ENCODE data around the gene KCNN3. TPM values are rescaled to one million over a fixed set of nuclear protein-coding genes. Genes with fewer than 3 reads are reported as not detected.

KCNN3 gene
- total and polyA plus RNA-seq, 7 donors = 0.23 to 27.7 (median 9.4) TPM

- Histone ChIP-seq H3K27ac (peak overlapping the region in 2 of 4 donors; percentile 8 to 42), H3K9me3 (no peaks in the 10 kb centered on the region), H3K4me3 (peak overlapping the region in 1 of 4 donors; percentile 5), H3K36me3 (no peaks in the 10 kb centered on the region), H3K4me1 (peaks cover 0 to 41% (median 21%) of the 10 kb centered on the region in 4 donors), H3K27me3 (peaks cover 0 to 3% (median 0%) of the 10 kb centered on the region in 3 donors)
- 57 to 72% methylated on average over 13 of the region's 13 CpGs for WGBS, 2 donors
- TF ChIP-seq EP300 (IDR thresholded peaks at IDR 0.05) (no peak), CTCF (IDR thresholded peaks at IDR 0.05) (no peak), POLR2AphosphoS5 (IDR thresholded peaks at IDR 0.05) (no peak), POLR2A (IDR thresholded peaks at IDR 0.05) (no peak)
- no peak for DNase-seq
- intact Hi-C loops (cut with DNase I) = no loop called here
Measured at GRCh38 chr1:154847891-154848290, 22.2 kb downstream of the KCNN3 start.

GRCh38 chr1:154846565-154847442, 23.3 kb downstream of the KCNN3 start:
- no peak for DNase-seq
- TF ChIP-seq EP300 (IDR thresholded peaks at IDR 0.05) (no peak), POLR2A (IDR thresholded peaks at IDR 0.05) (no peak), POLR2AphosphoS5 (IDR thresholded peaks at IDR 0.05) (no peak), CTCF (IDR thresholded peaks at IDR 0.05) (no peak)

GRCh38 chr1:154845879-154846278, 24.2 kb downstream of the KCNN3 start:
- H3K9me3 ChIP-seq = no peaks in the 10 kb centered on the region
- peaks cover 0 to 44% (median 21%) of the 10 kb centered on the region in 4 donors for H3K4me1 ChIP-seq
- intact Hi-C loops (cut with DNase I) = no loop called here
- no peak for DNase-seq
- H3K27me3 ChIP-seq = peaks cover 0 to 3% (median 0%) of the 10 kb centered on the region in 3 donors
- TF ChIP-seq POLR2AphosphoS5 (IDR thresholded peaks at IDR 0.05) (no peak), EP300 (IDR thresholded peaks at IDR 0.05) (no peak), POLR2A (IDR thresholded peaks at IDR 0.05) (no peak), CTCF (IDR thresholded peaks at IDR 0.05) (no peak)
- peak overlapping the region in 1 of 4 donors; percentile 64 for H3K27ac ChIP-seq
- 59 to 67% methylated on average over 6 of the region's 6 CpGs for WGBS, 2 donors
- H3K4me3 ChIP-seq = no peak overlapping the region
- no peaks in the 10 kb centered on the region for H3K36me3 ChIP-seq

More at GRCh38 chr1:154846565-154847442, 23.3 kb downstream of the KCNN3 start:
- H3K4me1 ChIP-seq = peaks cover 0 to 43% (median 21%) of the 10 kb centered on the region in 4 donors
- H3K27me3 ChIP-seq = peaks cover 0 to 3% (median 0%) of the 10 kb centered on the region in 3 donors
- intact Hi-C loops (cut with DNase I) = no loop called here
- no peaks in the 10 kb centered on the region for H3K36me3 ChIP-seq
- peak overlapping the region in 3 of 4 donors; percentile 9 to 64 (median 10) for H3K27ac ChIP-seq
- 81 to 82% methylated on average over 19 of the region's 19 CpGs for WGBS, 2 donors
- H3K4me3 ChIP-seq = no peak overlapping the region
- no peaks in the 10 kb centered on the region for H3K9me3 ChIP-seq

DNA sequence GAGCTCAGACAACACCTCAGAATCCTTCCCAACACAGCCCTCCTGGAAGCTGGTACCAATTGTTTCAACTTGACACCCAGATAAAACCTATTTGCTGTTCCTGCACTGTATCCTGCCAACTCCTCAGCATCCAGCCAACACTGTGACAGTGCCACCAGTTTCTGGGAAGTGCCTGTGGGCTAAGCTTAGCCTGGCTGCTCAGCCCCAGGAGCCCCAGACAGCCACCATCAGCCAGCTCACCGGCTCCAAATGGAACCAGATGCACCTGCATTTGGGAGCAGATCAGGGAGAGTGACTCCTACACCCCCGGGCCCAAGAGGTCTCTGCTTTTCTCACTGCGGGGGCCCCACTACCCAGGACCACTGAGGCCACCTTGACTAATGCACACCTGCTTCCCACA, 24.9 kb downstream of the KCNN3 start:
- Histone ChIP-seq H3K4me1 (peaks cover 0 to 51% (median 25%) of the 10 kb centered on the region in 4 donors), H3K27ac (peak overlapping the region in 1 of 4 donors; percentile 64), H3K9me3 (no peaks in the 10 kb centered on the region), H3K27me3 (peaks cover 0 to 3% (median 0%) of the 10 kb centered on the region in 3 donors), H3K36me3 (no peaks in the 10 kb centered on the region), H3K4me3 (no peak overlapping the region)
- no peak for DNase-seq
- no peak for TF ChIP-seq CTCF (IDR thresholded peaks at IDR 0.05)
- TF ChIP-seq POLR2A (IDR thresholded peaks at IDR 0.05) = no peak
- no peak for TF ChIP-seq EP300 (IDR thresholded peaks at IDR 0.05)
- TF ChIP-seq POLR2AphosphoS5 (IDR thresholded peaks at IDR 0.05) = no peak
- intact Hi-C loops (cut with DNase I) = no loop called here
- 72 to 74% methylated on average over 3 of the region's 3 CpGs for WGBS, 2 donors
